SJSA1 (cell line): ENCODE data around the gene ATG10. TPM values are rescaled to one million over a fixed set of nuclear protein-coding genes. Genes with fewer than 3 reads are reported as not detected.
"Not testable (repeated sequence)": the region's sequence is repeated elsewhere in the genome, so short reads cannot be mapped to it uniquely, and the experiment has no call there.

Source experiments
- DNase-seq, 2 experiments: peaks; one replicate each; pipeline ENCODE4 v3.0.0-alpha.2; 2015 to 2020; ENCODE audit warnings: low spot score in 2 of 2, low read depth in 1 of 2
- H3K27ac ChIP-seq: fragments of 250-450 bp; sonication (Bioruptor Pico); 2 replicates; pipeline ENCODE4 v1.5.1; 2020; ENCODE audit warnings: mild to moderate bottlenecking, moderate library complexity
- H3K27me3 ChIP-seq: fragments of 250-450 bp; sonication (Bioruptor Pico); replicated peaks from 2 replicates; pipeline ENCODE4 v1.5.1; 2020; ENCODE audit warnings: mild to moderate bottlenecking, moderate library complexity
- H3K36me3 ChIP-seq: fragments of 250-450 bp; sonication (Bioruptor Pico); 2 replicates; pipeline ENCODE4 v1.5.1; 2020; ENCODE audit warnings: mild to moderate bottlenecking
- H3K4me1 ChIP-seq: fragments of 250-450 bp; sonication (Bioruptor Pico); replicated peaks from 2 replicates; pipeline ENCODE4 v1.6.1; 2021; ENCODE audit warnings: mild to moderate bottlenecking
- H3K4me3 ChIP-seq: fragments of 250-450 bp; sonication (Bioruptor Pico); 2 replicates; pipeline ENCODE4 v1.5.1; 2020; ENCODE audit warnings: mild to moderate bottlenecking
- H3K9me3 ChIP-seq: fragments of 250-450 bp; sonication (Bioruptor Pico); replicated peaks from 2 replicates; pipeline ENCODE4 v1.5.1; 2020; ENCODE audit warnings: mild to moderate bottlenecking
- total RNA-seq: library from RNA; depleted of rRNA; stranded (reverse); fragments of >200 nt; shearing (Covaris generic); gene quantifications from 2 replicates; pipeline ENCODE4 v1.2.3, GENCODE V29; 2014

Gene ATG10
- total RNA-seq, 1 experiment from 2014 or later, result 11.5 TPM

- DNase-seq, result no peak
- Histone ChIP-seq H3K36me3 (peaks cover 11% of the 10 kb centered on the region; the same call in 1 of the 2 replicates), H3K9me3 (no peaks in the 10 kb centered on the region), H3K4me1 (no peaks in the 10 kb centered on the region), H3K4me3 (no peak overlapping the region), H3K27me3 (no peaks in the 10 kb centered on the region), H3K27ac (no peak overlapping the region)
Measured at GRCh38 chr5:81995407-81995806, 23.6 kb downstream of the ATG10 start.

DNA sequence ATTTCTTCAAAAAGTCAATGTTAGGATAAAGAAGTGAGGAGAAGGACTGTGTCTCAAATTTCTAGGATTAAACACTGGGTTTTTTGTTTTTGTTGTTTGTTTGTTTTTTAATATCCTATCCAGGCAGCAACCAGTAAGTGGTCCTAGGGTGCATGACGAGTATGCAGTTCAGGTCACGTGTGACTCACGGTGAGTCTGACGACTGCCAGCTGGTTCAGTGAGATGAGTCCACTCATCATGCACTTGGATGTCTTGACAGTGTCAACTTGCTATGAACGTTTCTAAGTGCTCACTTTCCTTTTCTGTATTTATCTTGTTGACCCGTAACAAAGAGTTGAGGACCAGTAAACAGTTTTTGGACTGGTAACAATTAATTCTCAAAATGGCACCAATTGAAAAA lies 32.7 kb downstream of the ATG10 start:
- Histone ChIP-seq H3K36me3 (no peaks in the 10 kb centered on the region), H3K4me3 (no peak overlapping the region), H3K27me3 (no peaks in the 10 kb centered on the region), H3K9me3 (no peaks in the 10 kb centered on the region), H3K4me1 (no peaks in the 10 kb centered on the region), H3K27ac (no peak overlapping the region)
- DNase-seq, result no peak

DNA sequence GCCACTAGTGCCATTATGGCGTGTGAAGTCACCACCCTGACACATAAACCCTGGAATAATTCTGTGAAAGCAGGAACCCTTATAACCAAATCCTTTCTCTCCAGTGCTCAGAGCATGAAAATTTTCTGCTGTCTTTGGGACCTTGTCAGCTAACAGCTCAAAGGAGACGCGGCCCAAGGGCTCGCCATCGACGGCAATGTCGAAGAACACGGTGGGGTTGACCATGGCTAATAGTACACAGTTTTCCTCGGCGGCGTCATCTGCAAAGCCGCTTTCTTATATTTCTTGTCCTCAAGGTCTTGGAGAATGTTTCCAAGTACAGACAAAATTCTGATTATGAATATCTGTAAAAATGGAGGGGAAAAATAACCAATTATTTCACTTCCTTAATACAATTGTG lies 38.0 kb downstream of the ATG10 start:
- DNase-seq, H3K27ac ChIP-seq, H3K4me1 ChIP-seq, H3K9me3 ChIP-seq, H3K36me3 ChIP-seq, H3K4me3 ChIP-seq, H3K27me3 ChIP-seq: not testable (repeated sequence)

GRCh38 chr5:82010696-82011095 lies 38.9 kb downstream of the ATG10 start:
- H3K4me3 ChIP-seq, result no peak overlapping the region
- no peaks in the 10 kb centered on the region for H3K36me3 ChIP-seq
- H3K9me3 ChIP-seq, result no peaks in the 10 kb centered on the region
- no peak for DNase-seq
- no peak overlapping the region for H3K27ac ChIP-seq
- H3K27me3 ChIP-seq, result no peaks in the 10 kb centered on the region
- H3K4me1 ChIP-seq, result no peaks in the 10 kb centered on the region

DNA sequence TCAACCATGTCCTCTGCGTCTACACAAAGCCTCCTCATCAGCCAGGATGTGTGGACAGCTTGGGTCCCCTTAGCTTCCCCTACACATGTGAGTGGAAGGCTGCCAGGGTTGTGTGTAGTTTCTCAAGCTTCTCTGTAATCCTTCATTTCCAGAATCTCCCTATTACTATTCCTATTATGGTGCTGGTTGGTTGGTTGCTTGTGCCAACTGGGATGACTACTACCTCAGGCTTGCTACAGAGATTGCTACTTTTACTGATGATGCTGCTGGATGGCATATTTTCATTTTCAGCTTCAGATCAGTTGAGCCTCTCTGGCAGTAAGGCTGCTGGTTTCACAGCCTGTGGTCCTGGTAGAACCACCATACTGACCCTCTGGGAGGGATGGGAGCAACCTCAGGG lies 39.9 kb downstream of the ATG10 start:
- DNase-seq, result no peak
- Histone ChIP-seq H3K27ac (no peak overlapping the region), H3K36me3 (no peaks in the 10 kb centered on the region), H3K9me3 (peaks cover 3% of the 10 kb centered on the region; the same call in 1 of the 2 replicates), H3K4me3 (no peak overlapping the region), H3K27me3 (no peaks in the 10 kb centered on the region), H3K4me1 (no peaks in the 10 kb centered on the region)

- not testable (repeated sequence) for H3K36me3 ChIP-seq, H3K9me3 ChIP-seq, H3K4me3 ChIP-seq, H3K4me1 ChIP-seq, DNase-seq, H3K27me3 ChIP-seq, H3K27ac ChIP-seq
Measured at GRCh38 chr5:82014644-82015043, 42.8 kb downstream of the ATG10 start.

- Histone ChIP-seq H3K27me3 (no peaks in the 10 kb centered on the region), H3K4me1 (no peaks in the 10 kb centered on the region), H3K27ac (no peak overlapping the region), H3K4me3 (no peak overlapping the region), H3K36me3 (no peaks in the 10 kb centered on the region), H3K9me3 (peaks cover 3% of the 10 kb centered on the region; the same call in 1 of the 2 replicates)
- no peak for DNase-seq
Measured at GRCh38 chr5:82018462-82018861, 46.6 kb downstream of the ATG10 start.

DNA sequence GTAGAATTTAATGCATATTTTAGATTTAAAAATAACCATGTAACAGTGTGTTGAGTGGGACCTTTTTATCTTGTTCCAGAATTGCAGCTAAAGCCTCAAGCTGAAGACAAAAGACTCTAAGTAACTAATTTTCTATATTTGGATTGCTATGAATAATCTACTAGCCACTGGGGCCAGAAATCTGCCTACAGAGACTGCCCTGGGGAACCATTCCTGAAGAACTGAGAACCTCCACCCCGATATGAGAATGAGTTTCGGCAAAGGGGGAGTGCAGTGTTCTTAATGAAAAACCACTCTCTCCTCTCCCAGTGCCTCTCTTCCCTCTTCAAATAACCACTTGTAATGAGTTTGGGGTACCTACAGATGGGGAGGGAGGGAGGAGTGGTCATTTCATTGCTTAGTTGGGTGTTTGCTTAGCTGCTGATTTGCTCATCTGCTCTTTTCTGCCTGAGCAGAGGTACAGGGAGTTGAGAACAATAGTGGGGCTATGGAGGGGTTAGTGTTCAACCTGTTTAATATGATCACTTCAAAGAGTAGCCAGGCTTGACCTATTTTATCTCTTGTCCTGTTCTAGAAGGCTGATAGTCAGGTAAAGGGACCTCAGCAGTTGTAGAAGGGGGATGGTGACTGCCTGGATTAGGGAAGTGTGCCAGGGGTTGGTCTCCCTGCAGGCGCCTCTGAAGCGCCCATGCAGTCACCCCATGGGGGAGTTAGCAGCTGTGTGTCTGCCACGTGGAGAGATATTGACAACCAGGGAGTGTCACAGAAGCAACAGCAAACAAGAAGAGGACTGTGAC lies 47.7 kb downstream of the ATG10 start:
- Histone ChIP-seq H3K4me3 (no peak overlapping the region), H3K27ac (no peak overlapping the region), H3K9me3 (peaks cover 3% of the 10 kb centered on the region; the same call in 1 of the 2 replicates), H3K36me3 (no peaks in the 10 kb centered on the region), H3K27me3 (no peaks in the 10 kb centered on the region), H3K4me1 (no peaks in the 10 kb centered on the region)
- DNase-seq, result no peak

DNA sequence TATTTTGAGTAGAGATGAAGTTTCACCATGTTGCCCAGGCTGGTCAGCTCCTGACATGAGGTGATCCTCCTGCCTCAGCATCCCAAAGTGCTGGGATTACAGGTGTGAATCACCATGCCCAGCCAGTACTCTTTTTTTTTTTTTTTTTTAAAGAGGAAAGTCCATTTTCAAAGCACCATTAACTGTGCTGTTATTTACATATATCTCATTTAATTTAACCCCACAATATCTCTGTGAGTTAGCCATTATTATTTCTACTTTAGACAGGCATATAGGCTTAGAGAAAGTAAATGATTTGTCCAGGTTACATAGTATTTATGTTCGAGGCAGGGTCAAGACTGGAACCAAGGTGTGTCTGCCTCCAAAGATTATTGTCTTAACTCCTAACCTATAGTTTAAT lies 50.7 kb downstream of the ATG10 start:
- Histone ChIP-seq H3K27ac (no peak overlapping the region), H3K4me3 (no peak overlapping the region), H3K4me1 (no peaks in the 10 kb centered on the region), H3K9me3 (no peaks in the 10 kb centered on the region), H3K27me3 (no peaks in the 10 kb centered on the region), H3K36me3 (no peaks in the 10 kb centered on the region)
- DNase-seq, result no peak

DNA sequence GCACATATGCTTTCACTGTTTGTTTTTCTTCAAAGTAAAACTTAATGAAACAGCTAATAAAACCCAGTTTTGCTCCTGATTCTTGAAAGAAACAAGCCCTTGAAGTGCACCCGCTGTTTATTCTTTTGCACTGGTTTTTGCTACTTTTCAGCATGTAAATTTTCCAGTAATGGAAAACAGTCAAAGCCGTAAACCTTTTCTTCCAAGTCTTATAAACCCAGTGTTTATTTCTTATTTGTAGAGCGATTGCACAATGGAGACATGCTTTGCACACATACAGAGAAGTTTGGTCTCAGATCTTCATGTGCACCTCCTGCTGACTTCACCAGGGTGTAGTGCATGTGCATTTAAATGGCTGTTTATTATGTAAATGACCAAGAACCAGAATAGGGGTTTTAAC lies 51.8 kb downstream of the ATG10 start:
- Histone ChIP-seq H3K36me3 (no peaks in the 10 kb centered on the region), H3K9me3 (no peaks in the 10 kb centered on the region), H3K27ac (no peak overlapping the region), H3K27me3 (no peaks in the 10 kb centered on the region), H3K4me3 (no peak overlapping the region), H3K4me1 (no peaks in the 10 kb centered on the region)
- DNase-seq, result no peak

- H3K4me3 ChIP-seq, result no peak overlapping the region
- H3K36me3 ChIP-seq, result no peaks in the 10 kb centered on the region
- H3K27ac ChIP-seq, result no peak overlapping the region
- no peaks in the 10 kb centered on the region for H3K27me3 ChIP-seq
- H3K4me1 ChIP-seq, result no peaks in the 10 kb centered on the region
- no peaks in the 10 kb centered on the region for H3K9me3 ChIP-seq
- DNase-seq, result no peak
Measured at GRCh38 chr5:82031220-82032119, 59.6 kb downstream of the ATG10 start.

GRCh38 chr5:82042894-82043293 lies 71.1 kb downstream of the ATG10 start:
- H3K9me3 ChIP-seq, H3K4me3 ChIP-seq, H3K27me3 ChIP-seq, DNase-seq, H3K4me1 ChIP-seq, H3K27ac ChIP-seq, H3K36me3 ChIP-seq: not testable (repeated sequence)

GRCh38 chr5:82044010-82044409 lies 72.2 kb downstream of the ATG10 start:
- no peaks in the 10 kb centered on the region for H3K27me3 ChIP-seq
- no peaks in the 10 kb centered on the region for H3K36me3 ChIP-seq
- no peaks in the 10 kb centered on the region for H3K9me3 ChIP-seq
- no peak overlapping the region for H3K4me3 ChIP-seq
- no peak overlapping the region for H3K27ac ChIP-seq
- 0 out of 2 replicates have a peak, but pooled peaks cover 8% of the 10 kb centered on the region for H3K4me1 ChIP-seq
- DNase-seq, result no peak
